ENCODE data around the gene ZNF205.

Gene ZNF205

GRCh38 chr16:3140603-3141427 lies 28.4 kb downstream of the ZNF205 start:
- ChIA-PET POLR2A (interaction anchor here (1.2 kb wide), 1 partner anchor 10 kb away, joined by 5 read pairs; no protein-coding TSS in a partner anchor), CTCF (interaction anchor here (0.8 to 1.4 kb wide), 2 partner anchors 9 kb away, joined by 3 read pairs; no protein-coding TSS in a partner anchor)
- Histone ChIP-seq H3K36me3 (ENCODE audit: control insufficient read depth in 2 of 2, insufficient read depth in 1 of 2, low read length in 2 of 2) (peaks cover 0 to 46% of the 10 kb centered on the region in 2 experiments; a peak in 1 of 3 replicates), H3K4me1 (ENCODE audit: control insufficient read depth, insufficient read depth, low read length) (0 out of 2 replicates have a peak, but pooled peaks cover 3% of the 10 kb centered on the region), H3K4me3 (ENCODE audit: low read depth, low read length) (no peak overlapping the region), H3K9me3 (ENCODE audit: control insufficient read depth, insufficient read depth, low read depth, low read length) (no peaks in the 10 kb centered on the region), H3K27ac (ENCODE audit: extremely low read depth, low read depth, low read length) (no peak overlapping the region)
- TF ChIP-seq ZBTB21 (tag by site-specific recombination; IDR thresholded peaks at IDR 0.05) (no peak), SP7 (tag by site-specific recombination; IDR thresholded peaks at IDR 0.05) (no peak), ZNF391 (tag by site-specific recombination; IDR thresholded peaks at IDR 0.05; ENCODE audit: borderline replicate concordance, low read depth) (no peak), ZNF155 (tag by site-specific recombination; IDR thresholded peaks at IDR 0.05) (no peak), ZNF18 (tag by site-specific recombination; IDR thresholded peaks at IDR 0.05) (no peak), ZNF280D (tag by site-specific recombination; IDR thresholded peaks at IDR 0.05) (no peak), KLF1 (tag by site-specific recombination; IDR thresholded peaks at IDR 0.05) (no peak), ZNF777 (tag by site-specific recombination; IDR thresholded peaks at IDR 0.05; ENCODE audit: borderline replicate concordance) (no peak), ZNF211 (tag by site-specific recombination; IDR thresholded peaks at IDR 0.05; ENCODE audit: low read depth) (no peak), WT1 (tag by site-specific recombination; IDR thresholded peaks at IDR 0.05) (no peak), ZFP69B (tag by site-specific recombination; IDR thresholded peaks at IDR 0.05) (no peak), ZNF623 (tag by site-specific recombination; IDR thresholded peaks at IDR 0.05) (no peak), HIC1 (tag by site-specific recombination; IDR thresholded peaks at IDR 0.05) (no peak), ZNF664 (tag by site-specific recombination; IDR thresholded peaks at IDR 0.05) (no peak), EGR2 (tag by site-specific recombination; IDR thresholded peaks at IDR 0.05; ENCODE audit: low read depth) (no peak)

GRCh38 chr16:3141781-3142311 lies 29.5 kb downstream of the ZNF205 start:
- H3K4me1 ChIP-seq (ENCODE audit: control insufficient read depth, insufficient read depth, low read length): no peaks in the 10 kb centered on the region
- ChIA-PET CTCF (interaction anchor here (1.2 kb wide), 1 partner anchor 13 kb away, joined by 3 read pairs; no protein-coding TSS in a partner anchor), POLR2A (interaction anchor here (1.0 kb wide), 1 partner anchor 12 kb away, joined by 4 read pairs; no protein-coding TSS in a partner anchor)
- H3K27ac ChIP-seq (ENCODE audit: extremely low read depth, low read depth, low read length): no peak overlapping the region
- H3K4me3 ChIP-seq (ENCODE audit: low read depth, low read length): no peak overlapping the region
- peaks cover 0 to 46% of the 10 kb centered on the region in 2 experiments; a peak in 1 of 3 replicates for H3K36me3 ChIP-seq (ENCODE audit: control insufficient read depth in 2 of 2, insufficient read depth in 1 of 2, low read length in 2 of 2)
- H3K9me3 ChIP-seq (ENCODE audit: control insufficient read depth, insufficient read depth, low read depth, low read length): no peaks in the 10 kb centered on the region
- TF ChIP-seq ZNF140 (tag by site-specific recombination; IDR thresholded peaks at IDR 0.05): no peak
- no peak for TF ChIP-seq ZSCAN18 (tag by site-specific recombination; IDR thresholded peaks at IDR 0.05)
- TF ChIP-seq ZNF837 (tag by site-specific recombination; IDR thresholded peaks at IDR 0.05): no peak
- TF ChIP-seq ZNF791 (tag by site-specific recombination; IDR thresholded peaks at IDR 0.05): no peak
- no peak for TF ChIP-seq BCL6B (tag by site-specific recombination; IDR thresholded peaks at IDR 0.05)
- TF ChIP-seq ZEB2 (tag by site-specific recombination; IDR thresholded peaks at IDR 0.05): no peak
- no peak for TF ChIP-seq HOXA7 (CRISPR knock-in tag; IDR thresholded peaks at IDR 0.05; ENCODE audit: borderline replicate concordance)
- no peak for TF ChIP-seq ATF2 (tag by site-specific recombination; IDR thresholded peaks at IDR 0.05; ENCODE audit: low read depth)
